ENCODE results near the gene PID1. TPM values are rescaled to one million over a fixed set of nuclear protein-coding genes. Genes with fewer than 3 reads are reported as not detected.

PID1 gene
- total RNA-seq, 1 donor from 2014 or later: 1.4 TPM

DNA sequence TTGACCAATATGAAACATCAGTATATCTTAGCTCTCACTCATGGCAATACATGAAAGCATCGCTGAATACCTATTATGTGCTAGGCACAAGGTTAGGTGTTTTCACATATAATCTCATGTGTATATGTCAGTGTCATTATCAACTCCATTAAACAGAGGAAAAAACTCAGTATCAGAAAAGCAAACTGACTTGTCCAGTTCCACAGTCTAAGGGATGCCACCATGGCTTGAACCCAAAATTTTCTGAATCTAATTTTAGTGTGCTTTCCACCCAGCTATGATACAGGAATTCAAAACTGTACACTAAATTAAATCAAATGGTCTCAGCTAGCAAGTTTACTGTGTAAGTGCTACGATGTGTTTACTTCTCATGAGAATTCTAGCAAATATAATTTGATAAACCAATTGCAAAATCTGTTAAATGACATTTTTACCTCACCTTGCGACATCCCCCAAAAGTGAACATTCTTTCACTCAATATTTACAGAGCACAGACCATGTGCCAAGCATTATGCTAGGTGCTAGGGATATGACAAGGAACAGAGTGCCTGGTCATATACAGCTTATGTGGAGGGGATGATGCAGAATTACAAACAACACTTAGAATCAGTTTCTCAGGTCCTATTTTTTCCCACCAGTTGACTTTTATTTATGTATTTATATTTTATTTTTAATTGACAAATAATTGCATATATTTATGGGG lies 211.6 kb downstream of the PID1 start:
- H3K4me3 Mint-ChIP-seq: no peak overlapping the region
- H3K27me3 ChIP-seq: no peaks in the 10 kb centered on the region

DNA sequence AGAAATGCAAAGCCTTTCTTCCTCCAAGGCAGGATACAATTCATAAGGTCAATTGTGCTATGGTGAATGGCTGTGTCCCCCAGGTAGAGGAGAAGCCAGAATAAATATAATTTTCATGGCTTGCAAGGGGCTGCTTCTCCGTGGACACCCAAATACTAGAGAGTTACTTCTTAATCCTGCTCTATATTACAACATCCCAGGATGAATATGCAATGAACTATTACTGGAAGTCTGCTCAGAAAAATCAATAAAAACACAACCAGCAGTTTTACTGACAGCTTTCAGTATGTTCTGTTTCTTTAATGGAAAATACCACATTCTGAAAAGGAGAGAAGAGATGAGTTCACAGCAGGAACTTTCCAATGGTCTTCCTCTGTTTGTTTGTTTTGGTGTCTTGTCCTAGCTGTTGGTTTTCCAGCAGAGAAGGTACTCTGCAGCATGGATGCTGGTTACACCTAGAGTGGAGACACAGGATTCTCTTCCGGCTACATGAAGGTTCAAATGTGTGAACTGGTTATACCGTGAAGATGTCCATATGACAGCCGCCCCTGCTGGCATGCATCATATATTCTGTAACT lies 213.0 kb downstream of the PID1 start:
- no peak overlapping the region for H3K4me3 Mint-ChIP-seq
- H3K4me3 ChIP-seq: no peak overlapping the region
- no peaks in the 10 kb centered on the region for H3K4me1 ChIP-seq
- no peak overlapping the region for H3K27ac Mint-ChIP-seq
- no peaks in the 10 kb centered on the region for H3K79me2 ChIP-seq (ENCODE audit: low read depth)
- no peaks in the 10 kb centered on the region for H3K36me3 Mint-ChIP-seq
- no peak overlapping the region for H3K9ac ChIP-seq
- H2AFZ ChIP-seq (replicated peaks): no peak overlapping the region
- H3K27ac ChIP-seq: no peak overlapping the region
- no peaks in the 10 kb centered on the region for H3K27me3 Mint-ChIP-seq (ENCODE audit: insufficient read depth, low read depth)
- no peaks in the 10 kb centered on the region for H4K20me1 ChIP-seq (ENCODE audit: low read depth)
- H3K27me3 ChIP-seq: no peaks in the 10 kb centered on the region
- H3K9me3 ChIP-seq (ENCODE audit: low read depth): no peaks in the 10 kb centered on the region
- no peaks in the 10 kb centered on the region for H3K36me3 ChIP-seq
- no peak for DNase-seq (ENCODE audit: low spot score)
- no peak overlapping the region for H3K4me2 ChIP-seq
- peaks cover 4% of the 10 kb centered on the region for H3K4me1 Mint-ChIP-seq
- no peaks in the 10 kb centered on the region for H3K9me3 Mint-ChIP-seq
- H3F3A ChIP-seq (ENCODE audit: low read depth): no peaks in the 10 kb centered on the region
- TF ChIP-seq, protein P1, sequence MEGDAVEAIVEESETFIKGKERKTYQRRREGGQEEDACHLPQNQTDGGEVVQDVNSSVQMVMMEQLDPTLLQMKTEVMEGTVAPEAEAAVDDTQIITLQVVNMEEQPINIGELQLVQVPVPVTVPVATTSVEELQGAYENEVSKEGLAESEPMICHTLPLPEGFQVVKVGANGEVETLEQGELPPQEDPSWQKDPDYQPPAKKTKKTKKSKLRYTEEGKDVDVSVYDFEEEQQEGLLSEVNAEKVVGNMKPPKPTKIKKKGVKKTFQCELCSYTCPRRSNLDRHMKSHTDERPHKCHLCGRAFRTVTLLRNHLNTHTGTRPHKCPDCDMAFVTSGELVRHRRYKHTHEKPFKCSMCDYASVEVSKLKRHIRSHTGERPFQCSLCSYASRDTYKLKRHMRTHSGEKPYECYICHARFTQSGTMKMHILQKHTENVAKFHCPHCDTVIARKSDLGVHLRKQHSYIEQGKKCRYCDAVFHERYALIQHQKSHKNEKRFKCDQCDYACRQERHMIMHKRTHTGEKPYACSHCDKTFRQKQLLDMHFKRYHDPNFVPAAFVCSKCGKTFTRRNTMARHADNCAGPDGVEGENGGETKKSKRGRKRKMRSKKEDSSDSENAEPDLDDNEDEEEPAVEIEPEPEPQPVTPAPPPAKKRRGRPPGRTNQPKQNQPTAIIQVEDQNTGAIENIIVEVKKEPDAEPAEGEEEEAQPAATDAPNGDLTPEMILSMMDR (IDR thresholded peaks at IDR 0.05): no peak
- TF ChIP-seq EZH2 (IDR thresholded peaks at IDR 0.05) (no peak), EZH2phosphoT487 (IDR thresholded peaks at IDR 0.05) (no peak)

More for the DNA sequence above, 211.6 kb downstream of the PID1 start:
- H3K79me2 ChIP-seq (ENCODE audit: low read depth): no peaks in the 10 kb centered on the region
- no peak overlapping the region for H2AFZ ChIP-seq (replicated peaks)
- no peak overlapping the region for H3K9ac ChIP-seq
- TF ChIP-seq EZH2phosphoT487 (IDR thresholded peaks at IDR 0.05) (no peak), EZH2 (IDR thresholded peaks at IDR 0.05) (no peak)
- TF ChIP-seq, protein P1 (IDR thresholded peaks at IDR 0.05): no peak
- no peak overlapping the region for H3K4me2 ChIP-seq
- H3K27ac ChIP-seq: no peak overlapping the region
- H3K36me3 Mint-ChIP-seq: no peaks in the 10 kb centered on the region
- H3K4me1 Mint-ChIP-seq: peaks cover 4% of the 10 kb centered on the region
- DNase-seq (ENCODE audit: low spot score): no peak
- H3K4me3 ChIP-seq: no peak overlapping the region
- H3K27me3 Mint-ChIP-seq (ENCODE audit: insufficient read depth, low read depth): no peaks in the 10 kb centered on the region
- no peaks in the 10 kb centered on the region for H3F3A ChIP-seq (ENCODE audit: low read depth)
- no peaks in the 10 kb centered on the region for H4K20me1 ChIP-seq (ENCODE audit: low read depth)
- H3K9me3 ChIP-seq (ENCODE audit: low read depth): no peaks in the 10 kb centered on the region
- H3K9me3 Mint-ChIP-seq: no peaks in the 10 kb centered on the region
- H3K36me3 ChIP-seq: no peaks in the 10 kb centered on the region
- no peaks in the 10 kb centered on the region for H3K4me1 ChIP-seq
- no peak overlapping the region for H3K27ac Mint-ChIP-seq

DNA sequence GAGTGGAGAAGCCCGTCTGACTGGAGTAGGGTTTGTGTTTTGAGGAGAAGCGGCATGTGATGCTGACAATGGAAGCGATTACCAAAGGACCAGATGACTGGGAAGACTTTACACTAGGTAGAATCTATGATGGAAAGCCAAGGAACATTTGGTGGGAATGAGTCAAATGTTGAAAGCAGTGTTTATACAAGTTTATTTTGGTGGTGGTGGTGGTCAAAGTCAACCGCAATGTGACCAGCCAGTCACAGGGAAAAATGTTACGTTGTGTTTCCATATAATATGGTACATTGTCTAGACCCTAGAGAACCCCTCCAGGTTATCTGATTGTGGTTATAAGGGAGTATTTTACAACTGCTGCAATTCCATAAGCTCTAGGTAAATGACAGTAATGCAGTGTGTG lies 216.8 kb downstream of the PID1 start:
- TF ChIP-seq, protein P1 (IDR thresholded peaks at IDR 0.05): no peak
- TF ChIP-seq EZH2 (IDR thresholded peaks at IDR 0.05) (no peak), EZH2phosphoT487 (IDR thresholded peaks at IDR 0.05) (no peak)

More for the DNA sequence above, 216.8 kb downstream of the PID1 start:
- Mint-ChIP-seq H3K9me3 (no peaks in the 10 kb centered on the region), H3K27ac (no peak overlapping the region), H3K36me3 (no peaks in the 10 kb centered on the region), H3K27me3 (ENCODE audit: insufficient read depth, low read depth) (no peaks in the 10 kb centered on the region), H3K4me1 (peaks cover 20% of the 10 kb centered on the region), H3K4me3 (no peak overlapping the region)
- Histone ChIP-seq H3K27ac (no peak overlapping the region), H2AFZ (replicated peaks) (no peak overlapping the region), H3K79me2 (ENCODE audit: low read depth) (no peaks in the 10 kb centered on the region), H3F3A (ENCODE audit: low read depth) (no peaks in the 10 kb centered on the region), H3K9me3 (ENCODE audit: low read depth) (no peaks in the 10 kb centered on the region), H3K36me3 (no peaks in the 10 kb centered on the region), H3K9ac (no peak overlapping the region), H3K4me3 (no peak overlapping the region), H4K20me1 (ENCODE audit: low read depth) (no peaks in the 10 kb centered on the region), H3K27me3 (no peaks in the 10 kb centered on the region), H3K4me2 (no peak overlapping the region), H3K4me1 (no peaks in the 10 kb centered on the region)
- no peak for DNase-seq (ENCODE audit: low spot score)

Measured in neural progenitor cell (in vitro differentiated cells).